Measurements from ENCODE around the gene KLRB1.
"Not testable (repeated sequence)": the region's sequence is repeated elsewhere in the genome, so short reads cannot be mapped to it uniquely, and the experiment has no call there.

KLRB1 gene

GRCh38 chr12:9619411-9620179 lies 11.9 kb upstream of the KLRB1 start:
- DNase-seq = no peak

GRCh38 chr12:9618906-9619305 lies 11.2 kb upstream of the KLRB1 start:
- not testable (repeated sequence) for DNase-seq

- DNase-seq = no peak
Measured at GRCh38 chr12:9617124-9617523, 9.4 kb upstream of the KLRB1 start.

GRCh38 chr12:9615420-9616136 lies 7.9 kb upstream of the KLRB1 start:
- no peak for DNase-seq

GRCh38 chr12:9610606-9611005 lies 2.9 kb upstream of the KLRB1 start:
- DNase-seq = not testable (repeated sequence)

- no peak for DNase-seq
Measured at GRCh38 chr12:9606736-9607372, 862 bp downstream of the KLRB1 start.

GRCh38 chr12:9606247-9606646 lies 1.5 kb downstream of the KLRB1 start:
- DNase-seq = no peak

- DNase-seq = no peak
Measured at GRCh38 chr12:9605483-9605882, 2.2 kb downstream of the KLRB1 start.

GRCh38 chr12:9604287-9604686 lies 3.4 kb downstream of the KLRB1 start:
- DNase-seq = no peak

- not testable (repeated sequence) for DNase-seq
Measured at GRCh38 chr12:9600426-9600825, 7.3 kb downstream of the KLRB1 start.

- DNase-seq = no peak
Measured at GRCh38 chr12:9598363-9598762, 9.4 kb downstream of the KLRB1 start.

GRCh38 chr12:9597365-9597764 lies 10.4 kb downstream of the KLRB1 start:
- DNase-seq = no peak

- no peak for DNase-seq
Measured at GRCh38 chr12:9590441-9590840, 17.3 kb downstream of the KLRB1 start.

GRCh38 chr12:9588749-9589148 lies 19.0 kb downstream of the KLRB1 start:
- no peak for DNase-seq

GRCh38 chr12:9587987-9588600 lies 19.6 kb downstream of the KLRB1 start:
- DNase-seq = no peak

- DNase-seq = not testable (repeated sequence)
Measured at GRCh38 chr12:9577729-9578128, 30.0 kb downstream of the KLRB1 start.

- DNase-seq = not testable (repeated sequence)
Measured at GRCh38 chr12:9567151-9567550, 40.6 kb downstream of the KLRB1 start.

GRCh38 chr12:9566113-9566512 lies 41.6 kb downstream of the KLRB1 start:
- DNase-seq = not testable (repeated sequence)

- DNase-seq = not testable (repeated sequence)
Measured at GRCh38 chr12:9564418-9564817, 43.3 kb downstream of the KLRB1 start.

- not testable (repeated sequence) for DNase-seq
Measured at GRCh38 chr12:9562841-9563453, 44.8 kb downstream of the KLRB1 start.

GRCh38 chr12:9545489-9545888 lies 62.2 kb downstream of the KLRB1 start:
- not testable (repeated sequence) for DNase-seq

All from activated CD8-positive, alpha-beta memory T cell treated with anti-CD3 and anti-CD28 coated beads for 24 hours (primary cell).